ENCODE measurements around the gene NPY. TPM values are rescaled to one million over a fixed set of nuclear protein-coding genes. Genes with fewer than 3 reads are reported as not detected.

Gene NPY
- polyA plus RNA-seq, 1 of the 3 experiments (the other 2 are of a cell fraction) = 2.6 TPM

GRCh38 chr7:24241206-24241605 is 42.8 kb upstream of the NPY start:
- no peak overlapping the region for H3K4me3 ChIP-seq (ENCODE audit: low read depth in 2 of 2, low read length in 1 of 2)
- no peak overlapping the region for H3K4me2 ChIP-seq
- no peaks in the 10 kb centered on the region for H3F3A ChIP-seq (replicated peaks; ENCODE audit: insufficient read depth)
- 78% methylated on average over 5 of the region's 5 CpGs for WGBS (ENCODE audit: low lambda C conversion rate)
- no peak overlapping the region for H2AFZ ChIP-seq (ENCODE audit: low read depth)
- H3K9me2 ChIP-seq = no peaks in the 10 kb centered on the region
- no peaks in the 10 kb centered on the region for H3K79me2 ChIP-seq (ENCODE audit: insufficient read depth)
- TF ChIP-seq PBX3 (IDR thresholded peaks at IDR 0.05) = no peak
- TF ChIP-seq EP300 (IDR thresholded peaks at IDR 0.05; ENCODE audit: borderline replicate concordance in 1 of 2, low read depth in 1 of 2, low read length in 1 of 2) = no peak
- no peak for DNase-seq
- H3K9ac ChIP-seq = no peak overlapping the region
- no peaks in the 10 kb centered on the region; a peak in 1 of 4 replicates for H3K4me1 ChIP-seq (ENCODE audit: control insufficient read depth in 1 of 2, insufficient read depth in 2 of 2, low read depth in 1 of 2, low read length in 1 of 2)
- no peaks in the 10 kb centered on the region for H3K36me3 ChIP-seq (replicated peaks in 1 of 2; ENCODE audit: control insufficient read depth in 1 of 2, insufficient read depth in 2 of 2, low read length in 1 of 2)
- H3K27me3 ChIP-seq (ENCODE audit: insufficient read depth) = no peaks in the 10 kb centered on the region
- H3K9me3 ChIP-seq = no peaks in the 10 kb centered on the region
- no peaks in the 10 kb centered on the region for H4K20me1 ChIP-seq (ENCODE audit: insufficient read depth)
- POLR2A ChIA-PET = no interaction called here
- CTCF ChIA-PET = interaction anchor here (0.8 to 2.1 kb wide), 4 partner anchors 11 to 335 kb away, joined by 3 to 5 read pairs (median 4); no protein-coding TSS in a partner anchor
- H3K27ac ChIP-seq (ENCODE audit: low read depth in 2 of 2, low read length in 1 of 2) = no peak overlapping the region

- H3K4me2 ChIP-seq = no peak overlapping the region
Measured at GRCh38 chr7:24244554-24244953, 39.4 kb upstream of the NPY start.

More at GRCh38 chr7:24244554-24244953, 39.4 kb upstream of the NPY start:
- no peak overlapping the region for H3K4me3 ChIP-seq (ENCODE audit: low read depth in 2 of 2, low read length in 1 of 2)
- CTCF ChIA-PET = interaction anchor here (1.4 kb wide), 1 partner anchor 15 kb away, joined by 4 read pairs; no protein-coding TSS in a partner anchor
- H4K20me1 ChIP-seq (ENCODE audit: insufficient read depth) = no peaks in the 10 kb centered on the region
- H3K27ac ChIP-seq (ENCODE audit: low read depth in 2 of 2, low read length in 1 of 2) = no peak overlapping the region
- no peaks in the 10 kb centered on the region for H3F3A ChIP-seq (replicated peaks; ENCODE audit: insufficient read depth)
- H3K9me2 ChIP-seq = no peaks in the 10 kb centered on the region
- no peak overlapping the region for H3K9ac ChIP-seq
- no peaks in the 10 kb centered on the region for H3K79me2 ChIP-seq (ENCODE audit: insufficient read depth)
- H2AFZ ChIP-seq (ENCODE audit: low read depth) = no peak overlapping the region
- POLR2A ChIA-PET = no interaction called here
- H3K27me3 ChIP-seq (ENCODE audit: insufficient read depth) = no peaks in the 10 kb centered on the region
- TF ChIP-seq EZH2phosphoT487 (IDR thresholded peaks at IDR 0.05; ENCODE audit: borderline replicate concordance, low read depth) (no peak), EP300 (IDR thresholded peaks at IDR 0.05; ENCODE audit: borderline replicate concordance in 1 of 2, low read depth in 1 of 2, low read length in 1 of 2) (no peak), FOXM1 (IDR thresholded peaks at IDR 0.05; ENCODE audit: low read depth) (no peak), GATA2 (CRISPR knock-in tag; IDR thresholded peaks at IDR 0.05) (no peak), NRF1 (IDR thresholded peaks at IDR 0.05; ENCODE audit: low read depth, low read length) (no peak), YY1 (IDR thresholded peaks at IDR 0.05; ENCODE audit: low read depth) (no peak), SIN3A (IDR thresholded peaks at IDR 0.05; ENCODE audit: borderline replicate concordance, low read depth, low read length) (no peak), FOXJ3 (CRISPR knock-in tag; IDR thresholded peaks at IDR 0.05) (no peak), MEF2A (IDR thresholded peaks at IDR 0.05; ENCODE audit: borderline replicate concordance, low read depth) (no peak), MXI1 (IDR thresholded peaks at IDR 0.05; ENCODE audit: low read depth, low read length) (no peak), ELF1 (IDR thresholded peaks at IDR 0.05) (no peak)
- TF ChIP-seq, protein P1, sequence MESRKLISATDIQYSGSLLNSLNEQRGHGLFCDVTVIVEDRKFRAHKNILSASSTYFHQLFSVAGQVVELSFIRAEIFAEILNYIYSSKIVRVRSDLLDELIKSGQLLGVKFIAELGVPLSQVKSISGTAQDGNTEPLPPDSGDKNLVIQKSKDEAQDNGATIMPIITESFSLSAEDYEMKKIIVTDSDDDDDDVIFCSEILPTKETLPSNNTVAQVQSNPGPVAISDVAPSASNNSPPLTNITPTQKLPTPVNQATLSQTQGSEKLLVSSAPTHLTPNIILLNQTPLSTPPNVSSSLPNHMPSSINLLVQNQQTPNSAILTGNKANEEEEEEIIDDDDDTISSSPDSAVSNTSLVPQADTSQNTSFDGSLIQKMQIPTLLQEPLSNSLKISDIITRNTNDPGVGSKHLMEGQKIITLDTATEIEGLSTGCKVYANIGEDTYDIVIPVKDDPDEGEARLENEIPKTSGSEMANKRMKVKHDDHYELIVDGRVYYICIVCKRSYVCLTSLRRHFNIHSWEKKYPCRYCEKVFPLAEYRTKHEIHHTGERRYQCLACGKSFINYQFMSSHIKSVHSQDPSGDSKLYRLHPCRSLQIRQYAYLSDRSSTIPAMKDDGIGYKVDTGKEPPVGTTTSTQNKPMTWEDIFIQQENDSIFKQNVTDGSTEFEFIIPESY (IDR thresholded peaks at IDR 0.05; ENCODE audit: borderline replicate concordance, low read depth) = no peak
- TF ChIP-seq, protein P2, sequence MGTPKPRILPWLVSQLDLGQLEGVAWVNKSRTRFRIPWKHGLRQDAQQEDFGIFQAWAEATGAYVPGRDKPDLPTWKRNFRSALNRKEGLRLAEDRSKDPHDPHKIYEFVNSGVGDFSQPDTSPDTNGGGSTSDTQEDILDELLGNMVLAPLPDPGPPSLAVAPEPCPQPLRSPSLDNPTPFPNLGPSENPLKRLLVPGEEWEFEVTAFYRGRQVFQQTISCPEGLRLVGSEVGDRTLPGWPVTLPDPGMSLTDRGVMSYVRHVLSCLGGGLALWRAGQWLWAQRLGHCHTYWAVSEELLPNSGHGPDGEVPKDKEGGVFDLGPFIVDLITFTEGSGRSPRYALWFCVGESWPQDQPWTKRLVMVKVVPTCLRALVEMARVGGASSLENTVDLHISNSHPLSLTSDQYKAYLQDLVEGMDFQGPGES (IDR thresholded peaks at IDR 0.05; ENCODE audit: low read depth, low read length) = no peak
- no peaks in the 10 kb centered on the region for H3K9me3 ChIP-seq
- whole genome bisulfite sequencing (ENCODE audit: low lambda C conversion rate) = 38% methylated on average over 2 of the region's 2 CpGs
- no peaks in the 10 kb centered on the region; a peak in 1 of 4 replicates for H3K4me1 ChIP-seq (ENCODE audit: control insufficient read depth in 1 of 2, insufficient read depth in 2 of 2, low read depth in 1 of 2, low read length in 1 of 2)
- H3K36me3 ChIP-seq (replicated peaks in 1 of 2; ENCODE audit: control insufficient read depth in 1 of 2, insufficient read depth in 2 of 2, low read length in 1 of 2) = no peaks in the 10 kb centered on the region
- DNase-seq = no peak
